GM21390 (cell line): ENCODE measurements around the gene KLRF1.
A peak's percentile ranks its signal among the peaks of the same experiment; 100 is the strongest.

Source experiments
- ATAC-seq: cut with Tn5 transposase; IDR thresholded peaks from one replicate; pipeline ENCODE4 v1.9.1; 2021; ENCODE audit not compliant: unreplicated experiment

Gene KLRF1

GRCh38 chr12:9827209-9827888, at the start of gene KLRF1:
KLRF1 (plus strand) TSS chr12:9827481; CDS start chr12:9827545, 64 bp downstream.
- no peak for ATAC-seq

- ATAC-seq: no peak
Measured at GRCh38 chr12:9779209-9779608, 48.1 kb upstream of the KLRF1 start.

GRCh38 chr12:9781360-9781759, 45.9 kb upstream of the KLRF1 start:
- no peak for ATAC-seq

GRCh38 chr12:9782547-9783382, 44.5 kb upstream of the KLRF1 start:
- no peak for ATAC-seq

- ATAC-seq: no peak
Measured at GRCh38 chr12:9784326-9784725, 43.0 kb upstream of the KLRF1 start.

- ATAC-seq: no peak
Measured at GRCh38 chr12:9784816-9785215, 42.5 kb upstream of the KLRF1 start.

GRCh38 chr12:9786726-9787717, 40.3 kb upstream of the KLRF1 start:
- no peak for ATAC-seq

- no peak for ATAC-seq
Measured at GRCh38 chr12:9792185-9792900, 34.9 kb upstream of the KLRF1 start.

- ATAC-seq: no peak
Measured at GRCh38 chr12:9792961-9793617, 34.2 kb upstream of the KLRF1 start.

- no peak for ATAC-seq
Measured at GRCh38 chr12:9793779-9794395, 33.4 kb upstream of the KLRF1 start.

GRCh38 chr12:9794484-9795093, 32.7 kb upstream of the KLRF1 start:
- no peak for ATAC-seq

- ATAC-seq: no peak
Measured at GRCh38 chr12:9795945-9796344, 31.3 kb upstream of the KLRF1 start.

GRCh38 chr12:9796346-9796745, 30.9 kb upstream of the KLRF1 start:
- ATAC-seq: no peak

- ATAC-seq: no peak
Measured at GRCh38 chr12:9796971-9797370, 30.3 kb upstream of the KLRF1 start.

GRCh38 chr12:9797722-9798619, 29.3 kb upstream of the KLRF1 start:
- ATAC-seq: peak; percentile 95

GRCh38 chr12:9799961-9800360, 27.3 kb upstream of the KLRF1 start:
- ATAC-seq: no peak

- ATAC-seq: no peak
Measured at GRCh38 chr12:9805883-9806282, 21.4 kb upstream of the KLRF1 start.

GRCh38 chr12:9806714-9807113, 20.6 kb upstream of the KLRF1 start:
- ATAC-seq: no peak
